Measurements from ENCODE around the gene CD24. TPM values are rescaled to one million over a fixed set of nuclear protein-coding genes. Genes with fewer than 3 reads are reported as not detected.
A peak's percentile ranks its signal among the peaks of the same experiment; 100 is the strongest.

The CD24 gene
- total RNA-seq, 1 donor from 2014 or later, result 1,533 TPM

DNA sequence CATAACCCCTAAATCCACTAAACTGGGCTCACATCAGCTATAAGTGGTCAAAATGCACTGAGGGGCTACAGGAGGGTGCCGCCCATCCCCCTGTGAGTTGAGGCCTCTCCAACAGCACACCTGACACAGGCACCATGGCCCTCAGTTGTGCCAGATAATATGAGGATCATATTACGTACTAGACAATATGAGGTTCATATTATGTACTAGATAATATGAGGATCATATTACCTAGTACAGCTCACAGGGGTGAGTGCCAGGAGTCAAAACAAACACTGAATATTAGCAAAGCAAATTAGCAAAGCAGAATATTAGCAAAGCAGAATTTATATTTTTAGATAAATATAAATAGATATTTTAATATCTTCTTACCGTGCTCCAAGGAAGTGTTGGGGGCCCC, 35.3 kb downstream of the CD24 start:
- Mint-ChIP-seq H3K27ac (no peak overlapping the region), H3K4me3 (ENCODE audit: low read depth) (no peak overlapping the region), H3K27me3 (no peaks in the 10 kb centered on the region), H3K4me1 (ENCODE audit: low read depth) (peaks cover 6% of the 10 kb centered on the region), H3K9me3 (ENCODE audit: low read depth) (no peaks in the 10 kb centered on the region), H3K36me3 (ENCODE audit: insufficient read depth) (no peaks in the 10 kb centered on the region)
- no peak for TF ChIP-seq CTCF (IDR thresholded peaks at IDR 0.05; ENCODE audit: unreplicated experiment)
- DNase-seq (ENCODE audit: low spot score, unreplicated experiment), result no peak

DNA sequence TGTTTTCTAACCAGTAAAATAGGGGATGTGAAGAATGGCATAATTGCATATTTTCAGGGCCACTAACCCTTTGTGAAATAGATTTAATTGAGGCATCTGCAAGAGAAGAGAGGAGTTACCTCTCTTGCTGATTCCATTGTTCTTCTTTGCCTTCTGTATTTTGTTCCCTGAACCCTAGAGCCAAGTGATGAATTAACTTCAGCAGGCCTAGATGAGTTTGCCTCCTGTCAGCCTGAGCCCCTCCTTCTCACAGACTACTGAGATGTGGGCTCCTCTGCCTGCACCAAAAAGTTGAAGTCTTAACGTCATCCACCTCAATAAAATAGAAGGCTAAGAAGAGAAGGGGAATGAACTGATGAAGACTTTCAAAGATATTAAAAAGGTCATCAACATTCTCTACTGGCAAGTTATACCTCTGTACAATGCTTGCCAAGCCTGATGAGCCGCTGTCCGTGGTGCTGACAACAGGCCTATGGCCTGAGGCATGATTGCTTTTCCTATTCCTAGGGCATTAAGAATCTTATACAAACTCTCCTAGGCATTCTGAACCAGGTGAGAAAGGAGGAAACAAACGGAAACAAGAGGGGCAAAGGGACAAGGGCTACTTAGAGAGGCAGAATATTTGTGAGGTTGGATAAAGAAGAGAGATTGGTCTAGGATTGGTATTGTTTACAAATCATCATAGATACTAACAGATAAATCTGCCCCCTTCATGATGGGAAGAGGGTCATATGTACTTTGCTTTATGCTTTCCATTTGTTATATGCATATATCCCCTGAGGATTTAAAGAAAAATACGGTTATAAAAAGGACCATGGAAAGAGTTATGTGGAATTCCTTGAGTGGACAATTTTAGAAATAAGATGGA, 46.8 kb downstream of the CD24 start:
- H3K27ac Mint-ChIP-seq, result peak overlapping the region; percentile 90

GRCh38 chr6:106925948-106926347, 48.6 kb downstream of the CD24 start:
- peaks cover 11% of the 10 kb centered on the region for H3K9me3 Mint-ChIP-seq (ENCODE audit: low read depth)
- H3K4me3 Mint-ChIP-seq (ENCODE audit: low read depth), result no peak overlapping the region
- peak overlapping the region; percentile 41 for H3K27ac Mint-ChIP-seq

More for the DNA sequence above, 46.8 kb downstream of the CD24 start:
- Mint-ChIP-seq H3K27me3 (no peaks in the 10 kb centered on the region), H3K4me1 (ENCODE audit: low read depth) (peaks cover 30% of the 10 kb centered on the region), H3K36me3 (ENCODE audit: insufficient read depth) (peaks cover 5% of the 10 kb centered on the region), H3K4me3 (ENCODE audit: low read depth) (no peak overlapping the region), H3K9me3 (ENCODE audit: low read depth) (peaks cover 11% of the 10 kb centered on the region)
- TF ChIP-seq CTCF (IDR thresholded peaks at IDR 0.05; ENCODE audit: unreplicated experiment), result no peak
- DNase-seq (ENCODE audit: low spot score, unreplicated experiment), result peak; percentile 68

GRCh38 chr6:106924694-106925523, 49.6 kb downstream of the CD24 start:
- DNase-seq (ENCODE audit: low spot score, unreplicated experiment), result peak; percentile 33
- Mint-ChIP-seq H3K27ac (peak overlapping the region; percentile 95), H3K27me3 (no peaks in the 10 kb centered on the region), H3K9me3 (ENCODE audit: low read depth) (peaks cover 11% of the 10 kb centered on the region), H3K36me3 (ENCODE audit: insufficient read depth) (peaks cover 7% of the 10 kb centered on the region), H3K4me1 (ENCODE audit: low read depth) (peaks cover 31% of the 10 kb centered on the region), H3K4me3 (ENCODE audit: low read depth) (peak overlapping the region; percentile 59)
- TF ChIP-seq CTCF (IDR thresholded peaks at IDR 0.05; ENCODE audit: unreplicated experiment), result no peak

More at GRCh38 chr6:106925948-106926347, 48.6 kb downstream of the CD24 start:
- Mint-ChIP-seq H3K4me1 (ENCODE audit: low read depth) (peaks cover 31% of the 10 kb centered on the region), H3K27me3 (no peaks in the 10 kb centered on the region), H3K36me3 (ENCODE audit: insufficient read depth) (peaks cover 7% of the 10 kb centered on the region)
- DNase-seq (ENCODE audit: low spot score, unreplicated experiment), result no peak
- no peak for TF ChIP-seq CTCF (IDR thresholded peaks at IDR 0.05; ENCODE audit: unreplicated experiment)

GRCh38 chr6:106922626-106923025, 51.9 kb downstream of the CD24 start:
- Mint-ChIP-seq H3K4me3 (ENCODE audit: low read depth) (no peak overlapping the region), H3K27ac (no peak overlapping the region)
- TF ChIP-seq CTCF (IDR thresholded peaks at IDR 0.05; ENCODE audit: unreplicated experiment), result no peak

More at GRCh38 chr6:106922626-106923025, 51.9 kb downstream of the CD24 start:
- peaks cover 7% of the 10 kb centered on the region for H3K36me3 Mint-ChIP-seq (ENCODE audit: insufficient read depth)
- DNase-seq (ENCODE audit: low spot score, unreplicated experiment), result no peak
- peaks cover 34% of the 10 kb centered on the region for H3K4me1 Mint-ChIP-seq (ENCODE audit: low read depth)
- peaks cover 10% of the 10 kb centered on the region for H3K9me3 Mint-ChIP-seq (ENCODE audit: low read depth)
- no peaks in the 10 kb centered on the region for H3K27me3 Mint-ChIP-seq

All from progenitor cell of endocrine pancreas (in vitro differentiated cells).